GM18951 (cell line): ENCODE measurements around the gene AEBP1.

ENCODE experiments used
- POLR2A ChIP-seq: IDR thresholded peaks from 4 replicates; pipeline ENCODE4 v1.6.1; 2011; ENCODE audit warnings: mild to moderate bottlenecking; ENCODE audit not compliant: insufficient read length, insufficient read depth; ENCODE audit errors: extremely low read depth
- in situ Hi-C: fragments of 300-500 bp; cut with MboI; formaldehyde crosslinking; loops from one replicate; pipeline ENCODE4 v1.12.0; 2022; ENCODE audit warnings: low sequenced_read_pairs, mixed read lengths, inconsistent platforms; ENCODE audit not compliant: unreplicated experiment

AEBP1 gene

GRCh38 chr7:44098092-44099068, 5.8 kb upstream of the AEBP1 start:
- no peak for TF ChIP-seq POLR2A
- in situ Hi-C loops, result no loop called here

- in situ Hi-C loops, result no loop called here
Measured at GRCh38 chr7:44099669-44100068, 4.5 kb upstream of the AEBP1 start.

GRCh38 chr7:44100458-44101302, 3.5 kb upstream of the AEBP1 start:
- in situ Hi-C loops, result no loop called here
- no peak for TF ChIP-seq POLR2A

More at GRCh38 chr7:44099669-44100068, 4.5 kb upstream of the AEBP1 start:
- TF ChIP-seq POLR2A, result no peak

GRCh38 chr7:44101303-44101965, 2.7 kb upstream of the AEBP1 start:
- in situ Hi-C loops, result no loop called here
- no peak for TF ChIP-seq POLR2A

- no peak for TF ChIP-seq POLR2A
- in situ Hi-C loops, result no loop called here
Measured at GRCh38 chr7:44101966-44102845, 1.9 kb upstream of the AEBP1 start.

GRCh38 chr7:44102846-44103565, 1.1 kb upstream of the AEBP1 start:
- in situ Hi-C loops, result no loop called here
- TF ChIP-seq POLR2A, result no peak

GRCh38 chr7:44103566-44103922, 601 bp upstream of the AEBP1 start:
- no peak for TF ChIP-seq POLR2A
- in situ Hi-C loops, result no loop called here

GRCh38 chr7:44104860-44105771, 971 bp downstream of the AEBP1 start:
- in situ Hi-C loops, result no loop called here
- no peak for TF ChIP-seq POLR2A

GRCh38 chr7:44105832-44106231, 1.7 kb downstream of the AEBP1 start:
- in situ Hi-C loops, result no loop called here
- no peak for TF ChIP-seq POLR2A

- in situ Hi-C loops, result no loop called here
- TF ChIP-seq POLR2A, result no peak
Measured at GRCh38 chr7:44106311-44107065, 2.3 kb downstream of the AEBP1 start.
